HepG2 (cell line): ENCODE results near the gene SOX9. TPM values are rescaled to one million over a fixed set of nuclear protein-coding genes. Genes with fewer than 3 reads are reported as not detected.

Experiments
- ATAC-seq: fragments of 200-7000 bp; cut with Tn5 transposase; 3 replicates; pipeline ENCODE4 v1.9.1; 2020; ENCODE audit warnings: mild to moderate bottlenecking, moderate library complexity
- BruUV-seq: library from RNA; stranded (reverse); fragments of 400-500 nt; replicated peaks from 2 replicates; lab custom pipeline; 2021; lab: Mats Ljungman, UMichigan
- CTCF ChIA-PET: fragments of 300-600 bp; formaldehyde crosslinking; extraction: SDS; loops from one replicate; lab custom pipeline; 2021; ENCODE audit warnings: low total read pairs, inconsistent platforms, low intra/inter-chr PET ratio; lab: Yijun Ruan, JAX
- POLR2A ChIA-PET: fragments of 350-600 bp; sonication (Branson Sonifier 250); formaldehyde crosslinking; loops from one replicate; lab custom pipeline; 2020; ENCODE audit warnings: antibody characterized with exemption, inconsistent platforms; lab: Yijun Ruan, JAX
- DNase-seq: peaks from one replicate; pipeline ENCODE4 v3.0.0-alpha.2; 2015; ENCODE audit warnings: low spot score
- FAIRE-seq: peaks from 3 replicates; lab custom pipeline; 2011; peaks lifted over from hg19 to GRCh38; lab: Jason Lieb, UNC
- H2AFZ ChIP-seq: one replicate; pipeline ENCODE4 v1.6.1; 2011; ENCODE audit warnings: low read length, inconsistent platforms
- H3K27ac ChIP-seq: fragments of 300-600 bp; 3 replicates; pipeline ENCODE4 v1.8.0; 2011; ENCODE audit warnings: mixed run types, mild to moderate bottlenecking, mixed read lengths, low read length, inconsistent platforms; ENCODE audit not compliant: insufficient read depth; ENCODE audit errors: extremely low read length
- H3K27me3 ChIP-seq, 2 experiments: fragments of 200-600 bp in 1 of 2; 2 replicates in 1 of 2; 3 replicates in 1 of 2; pipeline versions ENCODE4 v1.6.0 to v1.8.0; 2011; ENCODE audit warnings: low read length in 2 of 2, mild to moderate bottlenecking in 2 of 2, moderate library complexity in 2 of 2, inconsistent platforms in 1 of 2; ENCODE audit not compliant: insufficient read depth in 2 of 2, control insufficient read depth in 1 of 2
- H3K36me3 ChIP-seq, 2 experiments: fragments of 200-600 bp in 1 of 2; replicated peaks in 1 of 2; 2 replicates in 1 of 2; 3 replicates in 1 of 2; pipeline versions ENCODE4 v1.5.1 to v1.8.0; 2011; ENCODE audit warnings: low read length in 2 of 2, inconsistent platforms in 1 of 2; ENCODE audit not compliant: insufficient read depth in 2 of 2, control insufficient read depth in 1 of 2
- H3K4me1 ChIP-seq: 2 replicates; pipeline ENCODE4 v1.5.1; 2012; ENCODE audit warnings: low read length, inconsistent platforms; ENCODE audit not compliant: insufficient read depth
- H3K4me2 ChIP-seq: 2 replicates; pipeline ENCODE4 v1.6.0; 2011; ENCODE audit warnings: low read depth, low read length, inconsistent platforms
- H3K4me3 ChIP-seq, 3 experiments: fragments of 200-600 bp in 1 of 3; sonication (generic), shearing (Covaris generic) in 1 of 3; replicated peaks in 1 of 3; 2 replicates each; pipeline ENCODE4 v1.5.1; 2011 to 2016; ENCODE audit warnings: low read length in 3 of 3, inconsistent platforms in 2 of 3, low read depth in 2 of 3, mild to moderate bottlenecking in 2 of 3, control low read depth in 1 of 3, mixed read lengths in 1 of 3; ENCODE audit not compliant: insufficient read depth in 1 of 3
- H3K79me2 ChIP-seq: one replicate; pipeline ENCODE4 v1.6.1; 2011; ENCODE audit warnings: low read length, inconsistent platforms; ENCODE audit not compliant: insufficient read depth
- H3K9ac ChIP-seq: 2 replicates; pipeline ENCODE4 v1.6.0; 2011; ENCODE audit warnings: mild to moderate bottlenecking, low read depth, low read length, inconsistent platforms; ENCODE audit not compliant: insufficient read depth
- H3K9me3 ChIP-seq: 2 replicates; pipeline ENCODE4 v1.5.1; 2012; ENCODE audit warnings: mild to moderate bottlenecking, low read length
- H4K20me1 ChIP-seq: 2 replicates; pipeline ENCODE4 v1.6.0; 2011; ENCODE audit warnings: inconsistent platforms, mild to moderate bottlenecking, low read length, moderate library complexity; ENCODE audit not compliant: insufficient read depth
- CC2D1A ChIP-seq: sonication (generic); formaldehyde crosslinking; IDR thresholded peaks from 2 replicates; pipeline ENCODE4 v1.8.1; 2023; ENCODE audit warnings: mild to moderate bottlenecking, missing genetic modification reagents
- GATAD1 ChIP-seq: IDR thresholded peaks from 2 replicates; pipeline ENCODE4 v1.6.1; 2016; ENCODE audit warnings: missing genetic modification reagents, missing compliant biosample characterization
- HMG20B ChIP-seq: conservative IDR thresholded peaks from 2 replicates; pipeline ENCODE4 v1.6.1; 2016; ENCODE audit warnings: missing genetic modification reagents, missing compliant biosample characterization
- IKZF4 ChIP-seq: sonication (generic); formaldehyde crosslinking; IDR thresholded peaks from 2 replicates; pipeline ENCODE4 v1.5.1; 2020; ENCODE audit warnings: borderline replicate concordance, mild to moderate bottlenecking, low read depth, missing genetic modification reagents; ENCODE audit errors: not compliant biosample characterization
- ISX ChIP-seq: sonication (generic); formaldehyde crosslinking; conservative IDR thresholded peaks from 2 replicates; pipeline ENCODE4 v1.5.0; 2020; ENCODE audit warnings: missing genetic modification reagents
- MEF2D ChIP-seq: sonication (generic); formaldehyde crosslinking; IDR thresholded peaks from 2 replicates; pipeline ENCODE4 v1.5.1; 2020; ENCODE audit warnings: mild to moderate bottlenecking, missing genetic modification reagents
- TAF1 ChIP-seq: sonication (generic); formaldehyde crosslinking; IDR thresholded peaks from 2 replicates; pipeline ENCODE4 v1.4.0; 2020; ENCODE audit warnings: missing genetic modification reagents
- THYN1 ChIP-seq: sonication (generic); formaldehyde crosslinking; IDR thresholded peaks from 2 replicates; pipeline ENCODE4 v1.8.1; 2023; ENCODE audit warnings: low read depth, mild to moderate bottlenecking, moderate library complexity, missing genetic modification reagents, borderline replicate concordance
- TSC22D2 ChIP-seq: sonication (generic); formaldehyde crosslinking; IDR thresholded peaks from 2 replicates; pipeline ENCODE4 v1.5.1; 2020; ENCODE audit warnings: missing genetic modification reagents, mild to moderate bottlenecking, borderline replicate concordance
- ZNF20 ChIP-seq: sonication (generic); formaldehyde crosslinking; IDR thresholded peaks from 2 replicates; pipeline ENCODE4 v1.4.0; 2020; ENCODE audit warnings: mild to moderate bottlenecking, moderate library complexity, missing genetic modification reagents
- ZNF329 ChIP-seq: sonication (generic); formaldehyde crosslinking; IDR thresholded peaks from 2 replicates; pipeline ENCODE4 v1.9.0; 2021; ENCODE audit warnings: low read depth, mild to moderate bottlenecking, missing genetic modification reagents
- WGBS: methylation state at CpG from one replicate; pipeline ENCODE4 v1.1.6; 2017; ENCODE audit warnings: low lambda C conversion rate; 5-methylcytosine and 5-hydroxymethylcytosine counted together
- in situ Hi-C: cut with HindIII; loops from 2 replicates; pipeline ENCODE4 v1.10.0; 2017; ENCODE audit warnings: low pct_unique_long_range_greater_than_20kb; ENCODE audit not compliant: extremely low pct_ligation_motif_present
- intact Hi-C: fragments of 100-400 bp; cut with micrococcal nuclease; formaldehyde crosslinking; loops from one replicate; pipeline ENCODE4 v1.10.0; 2022; ENCODE audit not compliant: unreplicated experiment
- polyA plus RNA-seq, 8 experiments: library from polyadenylated mRNA; depleted of rRNA in 3 of 8; stranded (reverse) in 7 of 8; unstranded in 1 of 8; fragments of >200 nt; fragmentation: Illumina TruSeq in 4 of 8; extraction: Trizol in 4 of 8; gene quantifications; 2 replicates each; pipeline versions ENCODE4 v1.2.1 to v1.2.3, GENCODE V29; 2011 to 2016; ENCODE audit warnings: low read depth in 4 of 8, missing spikeins in 1 of 8, mixed read lengths in 1 of 8; ENCODE audit not compliant: insufficient read depth in 1 of 8
- total RNA-seq, 5 experiments: library from RNA; depleted of rRNA; stranded (reverse); fragments of >200 nt; fragmentation: Illumina TruSeq; extraction: Trizol; gene quantifications; 2 replicates each; pipeline ENCODE4 v1.2.3, GENCODE V29; 2016; ENCODE audit warnings: low read depth in 1 of 5
- TF ChIP-seq, protein P1 (sequence below): sonication (generic); formaldehyde crosslinking; IDR thresholded peaks from 2 replicates; pipeline ENCODE4 v1.5.0; 2020; ENCODE audit warnings: mild to moderate bottlenecking, missing genetic modification reagents
- TF ChIP-seq, protein P2 (sequence below): sonication (generic); formaldehyde crosslinking; IDR thresholded peaks from 2 replicates; pipeline ENCODE4 v1.8.0; 2022; ENCODE audit warnings: missing genetic modification reagents, mild to moderate bottlenecking, moderate library complexity, borderline replicate concordance
- TF ChIP-seq, protein P3 (sequence below): sonication (generic); formaldehyde crosslinking; IDR thresholded peaks from 2 replicates; pipeline ENCODE4 v1.5.1; 2020; ENCODE audit warnings: mild to moderate bottlenecking, missing genetic modification reagents, moderate library complexity
- TF ChIP-seq, protein P4 (sequence below): sonication (generic); formaldehyde crosslinking; IDR thresholded peaks from 2 replicates; pipeline ENCODE4 v1.5.1; 2020; ENCODE audit warnings: mild to moderate bottlenecking, moderate library complexity, missing genetic modification reagents

SOX9 gene
- total and polyA plus RNA-seq, 2 of the 13 experiments (the other 11 are each of a cell fraction or from before 2014, with no cell fraction given): 16.1 to 27.6 TPM

DNA sequence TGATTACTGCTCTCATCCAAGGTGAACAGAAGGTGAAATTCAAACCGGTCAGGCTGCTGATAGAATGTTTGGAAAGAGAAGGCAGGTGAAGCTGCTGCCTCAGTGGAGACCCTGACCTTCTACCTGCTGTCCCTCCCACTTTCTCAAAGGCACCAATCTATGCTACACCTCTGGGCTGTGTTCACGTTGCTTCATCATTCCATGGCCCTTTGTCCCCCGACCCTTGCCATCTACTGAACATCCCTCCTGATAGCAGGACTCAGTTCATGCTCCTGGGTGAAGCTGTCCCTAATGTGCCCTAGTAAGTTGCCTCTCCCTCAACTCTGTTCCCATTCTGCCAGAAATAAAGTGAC, 44.2 kb upstream of the SOX9 start:
- Histone ChIP-seq H3K27ac (no peak overlapping the region), H3K4me2 (no peak overlapping the region), H2AFZ (no peak overlapping the region), H3K4me1 (peaks cover 10% of the 10 kb centered on the region), H3K9ac (no peak overlapping the region), H3K79me2 (no peaks in the 10 kb centered on the region), H4K20me1 (no peaks in the 10 kb centered on the region), H3K36me3 (no peaks in the 10 kb centered on the region), H3K27me3 (peaks cover 0 to 7% of the 10 kb centered on the region in 2 experiments; a peak in 2 of 5 replicates), H3K4me3 (no peak overlapping the region), H3K9me3 (no peaks in the 10 kb centered on the region)
- ChIA-PET CTCF (no interaction called here), POLR2A (interaction anchor here (0.6 to 1.2 kb wide), 2 partner anchors 44 to 445 kb away, joined by 3 to 4 read pairs; partner anchors contain the start of gene SOX9)
- BruUV-seq: no TSS peak
- no peak for FAIRE-seq
- WGBS: 3% methylated on average over 3 of the region's 3 CpGs
- ATAC-seq: peak; percentile 35; the same call in 2 of the 3 replicates
- in situ Hi-C loops (no loop called here), intact Hi-C loops (no loop called here)
- no peak for DNase-seq
- TF ChIP-seq, protein P1, sequence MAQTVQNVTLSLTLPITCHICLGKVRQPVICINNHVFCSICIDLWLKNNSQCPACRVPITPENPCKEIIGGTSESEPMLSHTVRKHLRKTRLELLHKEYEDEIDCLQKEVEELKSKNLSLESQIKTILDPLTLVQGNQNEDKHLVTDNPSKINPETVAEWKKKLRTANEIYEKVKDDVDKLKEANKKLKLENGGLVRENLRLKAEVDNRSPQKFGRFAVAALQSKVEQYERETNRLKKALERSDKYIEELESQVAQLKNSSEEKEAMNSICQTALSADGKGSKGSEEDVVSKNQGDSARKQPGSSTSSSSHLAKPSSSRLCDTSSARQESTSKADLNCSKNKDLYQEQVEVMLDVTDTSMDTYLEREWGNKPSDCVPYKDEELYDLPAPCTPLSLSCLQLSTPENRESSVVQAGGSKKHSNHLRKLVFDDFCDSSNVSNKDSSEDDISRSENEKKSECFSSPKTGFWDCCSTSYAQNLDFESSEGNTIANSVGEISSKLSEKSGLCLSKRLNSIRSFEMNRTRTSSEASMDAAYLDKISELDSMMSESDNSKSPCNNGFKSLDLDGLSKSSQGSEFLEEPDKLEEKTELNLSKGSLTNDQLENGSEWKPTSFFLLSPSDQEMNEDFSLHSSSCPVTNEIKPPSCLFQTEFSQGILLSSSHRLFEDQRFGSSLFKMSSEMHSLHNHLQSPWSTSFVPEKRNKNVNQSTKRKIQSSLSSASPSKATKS (CRISPR knock-in tag): no peak
- TF ChIP-seq, protein P2, sequence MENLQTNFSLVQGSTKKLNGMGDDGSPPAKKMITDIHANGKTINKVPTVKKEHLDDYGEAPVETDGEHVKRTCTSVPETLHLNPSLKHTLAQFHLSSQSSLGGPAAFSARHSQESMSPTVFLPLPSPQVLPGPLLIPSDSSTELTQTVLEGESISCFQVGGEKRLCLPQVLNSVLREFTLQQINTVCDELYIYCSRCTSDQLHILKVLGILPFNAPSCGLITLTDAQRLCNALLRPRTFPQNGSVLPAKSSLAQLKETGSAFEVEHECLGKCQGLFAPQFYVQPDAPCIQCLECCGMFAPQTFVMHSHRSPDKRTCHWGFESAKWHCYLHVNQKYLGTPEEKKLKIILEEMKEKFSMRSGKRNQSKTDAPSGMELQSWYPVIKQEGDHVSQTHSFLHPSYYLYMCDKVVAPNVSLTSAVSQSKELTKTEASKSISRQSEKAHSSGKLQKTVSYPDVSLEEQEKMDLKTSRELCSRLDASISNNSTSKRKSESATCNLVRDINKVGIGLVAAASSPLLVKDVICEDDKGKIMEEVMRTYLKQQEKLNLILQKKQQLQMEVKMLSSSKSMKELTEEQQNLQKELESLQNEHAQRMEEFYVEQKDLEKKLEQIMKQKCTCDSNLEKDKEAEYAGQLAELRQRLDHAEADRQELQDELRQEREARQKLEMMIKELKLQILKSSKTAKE (CRISPR knock-in tag): no peak
- no peak for TF ChIP-seq ZNF20 (CRISPR knock-in tag)
- no peak for TF ChIP-seq TAF1 (CRISPR knock-in tag)
- no peak for TF ChIP-seq MEF2D
- no peak for TF ChIP-seq HMG20B (CRISPR knock-in tag)
- TF ChIP-seq CC2D1A (CRISPR knock-in tag): no peak
- no peak for TF ChIP-seq TSC22D2 (CRISPR knock-in tag)
- TF ChIP-seq THYN1 (CRISPR knock-in tag): no peak
- TF ChIP-seq ZNF329 (CRISPR knock-in tag): no peak
- TF ChIP-seq, protein P3, sequence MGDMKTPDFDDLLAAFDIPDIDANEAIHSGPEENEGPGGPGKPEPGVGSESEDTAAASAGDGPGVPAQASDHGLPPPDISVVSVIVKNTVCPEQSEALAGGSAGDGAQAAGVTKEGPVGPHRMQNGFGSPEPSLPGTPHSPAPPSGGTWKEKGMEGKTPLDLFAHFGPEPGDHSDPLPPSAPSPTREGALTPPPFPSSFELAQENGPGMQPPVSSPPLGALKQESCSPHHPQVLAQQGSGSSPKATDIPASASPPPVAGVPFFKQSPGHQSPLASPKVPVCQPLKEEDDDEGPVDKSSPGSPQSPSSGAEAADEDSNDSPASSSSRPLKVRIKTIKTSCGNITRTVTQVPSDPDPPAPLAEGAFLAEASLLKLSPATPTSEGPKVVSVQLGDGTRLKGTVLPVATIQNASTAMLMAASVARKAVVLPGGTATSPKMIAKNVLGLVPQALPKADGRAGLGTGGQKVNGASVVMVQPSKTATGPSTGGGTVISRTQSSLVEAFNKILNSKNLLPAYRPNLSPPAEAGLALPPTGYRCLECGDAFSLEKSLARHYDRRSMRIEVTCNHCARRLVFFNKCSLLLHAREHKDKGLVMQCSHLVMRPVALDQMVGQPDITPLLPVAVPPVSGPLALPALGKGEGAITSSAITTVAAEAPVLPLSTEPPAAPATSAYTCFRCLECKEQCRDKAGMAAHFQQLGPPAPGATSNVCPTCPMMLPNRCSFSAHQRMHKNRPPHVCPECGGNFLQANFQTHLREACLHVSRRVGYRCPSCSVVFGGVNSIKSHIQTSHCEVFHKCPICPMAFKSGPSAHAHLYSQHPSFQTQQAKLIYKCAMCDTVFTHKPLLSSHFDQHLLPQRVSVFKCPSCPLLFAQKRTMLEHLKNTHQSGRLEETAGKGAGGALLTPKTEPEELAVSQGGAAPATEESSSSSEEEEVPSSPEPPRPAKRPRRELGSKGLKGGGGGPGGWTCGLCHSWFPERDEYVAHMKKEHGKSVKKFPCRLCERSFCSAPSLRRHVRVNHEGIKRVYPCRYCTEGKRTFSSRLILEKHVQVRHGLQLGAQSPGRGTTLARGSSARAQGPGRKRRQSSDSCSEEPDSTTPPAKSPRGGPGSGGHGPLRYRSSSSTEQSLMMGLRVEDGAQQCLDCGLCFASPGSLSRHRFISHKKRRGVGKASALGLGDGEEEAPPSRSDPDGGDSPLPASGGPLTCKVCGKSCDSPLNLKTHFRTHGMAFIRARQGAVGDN (CRISPR knock-in tag): no peak
- no peak for TF ChIP-seq IKZF4
- no peak for TF ChIP-seq ISX (CRISPR knock-in tag)
- TF ChIP-seq GATAD1 (CRISPR knock-in tag): no peak
- TF ChIP-seq, protein P4, sequence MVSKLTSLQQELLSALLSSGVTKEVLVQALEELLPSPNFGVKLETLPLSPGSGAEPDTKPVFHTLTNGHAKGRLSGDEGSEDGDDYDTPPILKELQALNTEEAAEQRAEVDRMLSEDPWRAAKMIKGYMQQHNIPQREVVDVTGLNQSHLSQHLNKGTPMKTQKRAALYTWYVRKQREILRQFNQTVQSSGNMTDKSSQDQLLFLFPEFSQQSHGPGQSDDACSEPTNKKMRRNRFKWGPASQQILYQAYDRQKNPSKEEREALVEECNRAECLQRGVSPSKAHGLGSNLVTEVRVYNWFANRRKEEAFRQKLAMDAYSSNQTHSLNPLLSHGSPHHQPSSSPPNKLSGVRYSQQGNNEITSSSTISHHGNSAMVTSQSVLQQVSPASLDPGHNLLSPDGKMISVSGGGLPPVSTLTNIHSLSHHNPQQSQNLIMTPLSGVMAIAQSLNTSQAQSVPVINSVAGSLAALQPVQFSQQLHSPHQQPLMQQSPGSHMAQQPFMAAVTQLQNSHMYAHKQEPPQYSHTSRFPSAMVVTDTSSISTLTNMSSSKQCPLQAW (CRISPR knock-in tag): no peak
